Endothelial cell of umbilical vein (primary cell): ENCODE results near the gene SMURF1. TPM values are rescaled to one million over a fixed set of nuclear protein-coding genes. Genes with fewer than 3 reads are reported as not detected.

Source experiments
- BruUV-seq: library from RNA; stranded (reverse); fragments of 400-500 nt; replicated peaks from 2 replicates; lab custom pipeline; 2021; lab: Mats Ljungman, UMichigan
- CTCF ChIA-PET: fragments of 300-600, 350-600 bp; sonication (Branson Sonifier 250); formaldehyde crosslinking; loops from one replicate; lab custom pipeline; 2021; ENCODE audit warnings: antibody characterized with exemption, inconsistent platforms; lab: Charles Lee
- POLR2A ChIA-PET: fragments of 300-600, 350-600 bp; sonication (Branson Sonifier 250); formaldehyde crosslinking; loops from one replicate; lab custom pipeline; 2021; ENCODE audit warnings: antibody characterized with exemption, inconsistent platforms; lab: Charles Lee
- DNase-seq: peaks from one replicate; pipeline ENCODE4 v3.0.0-alpha.2; 2011; ENCODE audit warnings: low read depth, low spot score
- FAIRE-seq: peaks from 2 replicates; lab custom pipeline; 2011; peaks lifted over from hg19 to GRCh38; lab: Jason Lieb, UNC
- H2AFZ ChIP-seq: 2 replicates; pipeline ENCODE4 v1.6.0; 2012; ENCODE audit warnings: low read depth, low read length, control low read depth, inconsistent platforms
- H3K27ac ChIP-seq: 2 replicates; pipeline ENCODE4 v1.5.1; 2011; ENCODE audit warnings: low read depth, mild to moderate bottlenecking, control low read depth, low read length, moderate library complexity; ENCODE audit not compliant: insufficient read depth
- H3K27me3 ChIP-seq, 2 experiments: 2 replicates each; pipeline versions ENCODE4 v1.6.0 to v1.6.1; 2011; ENCODE audit warnings: low read length in 2 of 2, mixed read lengths in 1 of 2; ENCODE audit not compliant: control insufficient read depth in 2 of 2, insufficient read depth in 2 of 2
- H3K36me3 ChIP-seq, 2 experiments: 2 replicates in 1 of 2; 3 replicates in 1 of 2; pipeline ENCODE4 v1.5.1; 2011; ENCODE audit warnings: low read length in 2 of 2, mild to moderate bottlenecking in 1 of 2, moderate library complexity in 1 of 2; ENCODE audit not compliant: control insufficient read depth in 2 of 2, insufficient read depth in 2 of 2; ENCODE audit errors: extremely low read depth in 1 of 2
- H3K4me1 ChIP-seq: 3 replicates; pipeline ENCODE4 v1.5.1; 2011; ENCODE audit warnings: mild to moderate bottlenecking, low read length; ENCODE audit not compliant: control insufficient read depth, insufficient read depth; ENCODE audit errors: extremely low read depth
- H3K4me2 ChIP-seq: 2 replicates; pipeline ENCODE4 v1.6.1; 2011; ENCODE audit warnings: low read length, control low read depth, mixed read lengths; ENCODE audit not compliant: insufficient read depth
- H3K4me3 ChIP-seq, 3 experiments: fragments of 200-600 bp in 1 of 3; sonication (generic), shearing (Covaris generic) in 1 of 3; replicated peaks in 1 of 3; 2 replicates each; pipeline ENCODE4 v1.5.1; 2011 to 2016; ENCODE audit warnings: control low read depth in 3 of 3, low read length in 3 of 3, mild to moderate bottlenecking in 2 of 3, inconsistent platforms in 1 of 3, low read depth in 1 of 3, moderate library complexity in 1 of 3; ENCODE audit not compliant: insufficient read depth in 1 of 3
- H3K79me2 ChIP-seq: 2 replicates; pipeline ENCODE4 v1.6.0; 2012; ENCODE audit warnings: low read length, inconsistent platforms; ENCODE audit not compliant: control insufficient read depth, insufficient read depth
- H3K9ac ChIP-seq: replicated peaks from 2 replicates; pipeline ENCODE3; 2011; ENCODE audit warnings: low read length, control low read depth; ENCODE audit not compliant: insufficient read depth; ENCODE audit errors: extremely low read depth
- H3K9me1 ChIP-seq: replicated peaks from 3 replicates; pipeline ENCODE4 v1.6.0; 2011; ENCODE audit warnings: mild to moderate bottlenecking, low read length; ENCODE audit not compliant: control insufficient read depth, insufficient read depth; ENCODE audit errors: extremely low read depth
- H3K9me3 ChIP-seq: replicated peaks from 2 replicates; pipeline ENCODE4 v1.5.1; 2012; ENCODE audit warnings: low read length, inconsistent platforms; ENCODE audit not compliant: control insufficient read depth, insufficient read depth
- H4K20me1 ChIP-seq: replicated peaks from 2 replicates; pipeline ENCODE3; 2011; ENCODE audit warnings: mild to moderate bottlenecking, low read length; ENCODE audit not compliant: control insufficient read depth, insufficient read depth; ENCODE audit errors: extremely low read depth
- EZH2 ChIP-seq: IDR thresholded peaks from 2 replicates; pipeline ENCODE4 v1.6.1; 2012; ENCODE audit warnings: borderline replicate concordance, low read depth, mild to moderate bottlenecking, moderate library complexity, low read length, inconsistent platforms; ENCODE audit not compliant: severe bottlenecking
- FOS ChIP-seq: IDR thresholded peaks from 2 replicates; pipeline ENCODE4 v1.6.1; 2011; ENCODE audit warnings: mild to moderate bottlenecking, low read length, moderate library complexity, borderline replicate concordance; ENCODE audit not compliant: insufficient read depth
- GATA2 ChIP-seq: IDR thresholded peaks from 2 replicates; pipeline ENCODE4 v1.7.0; 2011; ENCODE audit warnings: low read depth, mild to moderate bottlenecking, moderate library complexity, mixed read lengths, low read length; ENCODE audit not compliant: insufficient read length, insufficient read depth
- JUN ChIP-seq: IDR thresholded peaks from 2 replicates; pipeline ENCODE4 v1.6.1; 2011; ENCODE audit warnings: borderline replicate concordance, low read depth; ENCODE audit not compliant: insufficient read length, insufficient read depth
- MYC ChIP-seq: IDR thresholded peaks from one replicate; pipeline ENCODE4 v1.6.1; 2011; ENCODE audit warnings: mild to moderate bottlenecking, low read depth, low read length
- POLR2A ChIP-seq: IDR thresholded peaks from 2 replicates; pipeline ENCODE4 v1.6.1; 2012; ENCODE audit warnings: low read depth, mild to moderate bottlenecking, control low read depth, low read length
- POLR2AphosphoS5 ChIP-seq: IDR thresholded peaks from 2 replicates; pipeline ENCODE4 v1.6.1; 2012; ENCODE audit warnings: low read depth, mild to moderate bottlenecking, control low read depth, low read length, moderate library complexity; ENCODE audit not compliant: insufficient read depth
- dilution Hi-C: fragments of 300-500 bp; cut with MboI; formaldehyde crosslinking; loops from one replicate; pipeline ENCODE4 v1.15.0; 2019; ENCODE audit warnings: low sequenced_read_pairs; ENCODE audit not compliant: extremely low pct_ligation_motif_present
- intact Hi-C: fragments of 100-400 bp; cut with micrococcal nuclease; formaldehyde crosslinking; loops from one replicate; pipeline ENCODE4 v1.10.0; 2022
- polyA plus RNA-seq, 4 experiments: library from polyadenylated mRNA; depleted of rRNA in 3 of 4; stranded (reverse) in 3 of 4; unstranded in 1 of 4; fragments of >200 nt; gene quantifications; 2 replicates each; pipeline versions ENCODE4 v1.2.1 to v1.2.3, GENCODE V29; 2011 to 2012; ENCODE audit warnings: missing spikeins in 1 of 4
- total RNA-seq: library from RNA; stranded (reverse); gene quantifications from 2 replicates; pipeline ENCODE4 v1.2.3, GENCODE V29; 2021
- TF ChIP-seq, protein P1 (sequence below): IDR thresholded peaks from 2 replicates; pipeline ENCODE4 v1.6.1; 2011; ENCODE audit not compliant: insufficient read depth, insufficient read length
- TF ChIP-seq, protein P2 (sequence below), 2 donors: IDR thresholded peaks; 1 replicate in 1 of 2; 2 replicates in 1 of 2; pipeline ENCODE4 v1.5.1; 2011; ENCODE audit warnings: low read length in 2 of 2, mild to moderate bottlenecking in 2 of 2, moderate library complexity in 2 of 2, control low read depth in 1 of 2, inconsistent platforms in 1 of 2, low read depth in 1 of 2; ENCODE audit not compliant: insufficient read depth in 1 of 2; ENCODE audit errors: extremely low read depth in 1 of 2

Gene SMURF1
- total and polyA plus RNA-seq, 2 donors (not counting 3 experiments of a cell fraction or from before 2014, with no cell fraction given), result 11.5 to 22.8 TPM

DNA sequence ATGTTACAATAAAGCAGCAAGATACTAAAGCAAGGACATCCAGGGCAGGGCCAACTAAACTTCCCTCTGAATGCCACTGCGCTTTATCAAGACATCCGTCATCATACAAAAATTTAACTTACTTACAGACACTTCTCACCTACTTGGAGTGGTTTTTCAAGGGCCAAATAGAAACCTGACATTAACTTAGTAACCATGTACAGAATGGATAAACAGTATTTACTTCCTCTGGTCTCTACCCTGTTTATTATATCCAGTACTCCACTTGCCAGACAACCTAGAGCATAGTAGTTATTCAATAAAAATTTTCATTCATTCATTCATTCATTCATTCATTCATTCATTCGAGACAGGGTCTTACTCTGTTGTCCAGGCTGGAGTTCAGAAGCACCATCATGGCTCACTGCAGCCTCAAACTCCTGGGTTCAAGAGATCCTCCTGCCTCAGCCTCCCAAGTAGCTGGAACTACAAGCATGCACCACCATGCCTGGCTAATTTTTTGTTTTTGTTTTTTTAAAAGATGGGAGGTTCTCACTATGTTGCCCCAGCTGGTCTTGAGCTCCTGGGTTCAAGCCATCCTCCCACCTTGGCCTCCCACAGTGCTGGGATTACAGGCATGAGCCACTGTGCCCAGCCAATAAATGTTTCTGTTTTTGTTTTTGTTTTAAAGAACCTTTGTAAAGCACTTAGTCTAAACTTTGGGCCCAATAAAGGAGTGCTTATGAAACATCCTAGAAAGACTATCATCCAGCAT lies 19.0 kb downstream of the SMURF1 start:
- H3K4me3 ChIP-seq, result no peak overlapping the region
- H3K79me2 ChIP-seq, result peaks cover 81% of the 10 kb centered on the region
- no peak overlapping the region for H2AFZ ChIP-seq
- FAIRE-seq, result no peak
- POLR2A ChIA-PET, result no interaction called here
- no peaks in the 10 kb centered on the region for H3K9me3 ChIP-seq
- H3K27ac ChIP-seq, result no peak overlapping the region
- no TSS peak for BruUV-seq
- dilution Hi-C loops (no loop called here), intact Hi-C loops (no loop called here)
- TF ChIP-seq FOS (no peak), MYC (no peak), EZH2 (no peak), GATA2 (no peak)
- TF ChIP-seq, protein P1, sequence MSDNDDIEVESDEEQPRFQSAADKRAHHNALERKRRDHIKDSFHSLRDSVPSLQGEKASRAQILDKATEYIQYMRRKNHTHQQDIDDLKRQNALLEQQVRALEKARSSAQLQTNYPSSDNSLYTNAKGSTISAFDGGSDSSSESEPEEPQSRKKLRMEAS, result no peak
- H3K36me3 ChIP-seq, result peaks cover 0 to under 1% of the 10 kb centered on the region in 2 experiments
- no peak for DNase-seq
- H3K9ac ChIP-seq, result no peak overlapping the region
- H3K27me3 ChIP-seq, result no peaks in the 10 kb centered on the region
- peaks cover 10% of the 10 kb centered on the region for H3K4me1 ChIP-seq
- no peak overlapping the region for H3K4me2 ChIP-seq
- peaks cover 3% of the 10 kb centered on the region for H4K20me1 ChIP-seq
- H3K9me1 ChIP-seq, result no peaks in the 10 kb centered on the region
- CTCF ChIA-PET, result interaction anchor here (1.9 kb wide), 1 partner anchor 11 kb away, joined by 6 read pairs; no protein-coding TSS in a partner anchor

DNA sequence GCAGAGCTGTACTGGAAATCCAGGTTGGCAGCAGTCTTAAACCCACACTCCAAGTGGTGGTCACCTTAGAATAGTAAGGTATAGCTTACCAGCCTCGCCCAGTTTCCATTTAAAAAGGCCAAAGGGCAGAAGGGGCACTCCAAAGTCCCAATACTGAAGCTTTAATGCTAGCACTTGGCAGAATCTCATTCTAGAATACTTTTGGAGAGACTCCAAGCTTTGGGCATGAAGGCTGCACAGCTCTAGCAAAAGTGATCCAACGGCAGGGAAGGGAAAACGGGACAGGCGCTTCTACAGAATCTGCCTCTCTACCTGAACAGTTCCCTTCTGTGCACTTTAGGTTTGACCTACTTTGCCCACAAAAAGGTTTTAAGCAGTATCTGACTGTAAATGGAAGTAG lies 19.7 kb downstream of the SMURF1 start:
- no peak for DNase-seq
- intact Hi-C loops, result no loop called here
- dilution Hi-C loops, result no loop called here
- Histone ChIP-seq H3K9me3 (no peaks in the 10 kb centered on the region), H3K79me2 (peaks cover 83% of the 10 kb centered on the region), H2AFZ (no peak overlapping the region), H3K4me1 (peaks cover 10% of the 10 kb centered on the region), H3K4me2 (no peak overlapping the region), H3K27ac (no peak overlapping the region), H3K9ac (no peak overlapping the region), H4K20me1 (no peaks in the 10 kb centered on the region), H3K27me3 (no peaks in the 10 kb centered on the region), H3K9me1 (no peaks in the 10 kb centered on the region), H3K4me3 (no peak overlapping the region), H3K36me3 (peaks cover 0 to 2% of the 10 kb centered on the region in 2 experiments)
- CTCF ChIA-PET, result interaction anchor here (1.2 to 1.9 kb wide), 3 partner anchors 10 to 17 kb away, joined by 3 to 6 read pairs (median 6); no protein-coding TSS in a partner anchor
- TF ChIP-seq POLR2A (no peak), EZH2 (no peak), FOS (no peak), GATA2 (no peak), JUN (no peak), POLR2AphosphoS5 (no peak), MYC (no peak)
- TF ChIP-seq, protein P1, result no peak
- TF ChIP-seq, protein P2, sequence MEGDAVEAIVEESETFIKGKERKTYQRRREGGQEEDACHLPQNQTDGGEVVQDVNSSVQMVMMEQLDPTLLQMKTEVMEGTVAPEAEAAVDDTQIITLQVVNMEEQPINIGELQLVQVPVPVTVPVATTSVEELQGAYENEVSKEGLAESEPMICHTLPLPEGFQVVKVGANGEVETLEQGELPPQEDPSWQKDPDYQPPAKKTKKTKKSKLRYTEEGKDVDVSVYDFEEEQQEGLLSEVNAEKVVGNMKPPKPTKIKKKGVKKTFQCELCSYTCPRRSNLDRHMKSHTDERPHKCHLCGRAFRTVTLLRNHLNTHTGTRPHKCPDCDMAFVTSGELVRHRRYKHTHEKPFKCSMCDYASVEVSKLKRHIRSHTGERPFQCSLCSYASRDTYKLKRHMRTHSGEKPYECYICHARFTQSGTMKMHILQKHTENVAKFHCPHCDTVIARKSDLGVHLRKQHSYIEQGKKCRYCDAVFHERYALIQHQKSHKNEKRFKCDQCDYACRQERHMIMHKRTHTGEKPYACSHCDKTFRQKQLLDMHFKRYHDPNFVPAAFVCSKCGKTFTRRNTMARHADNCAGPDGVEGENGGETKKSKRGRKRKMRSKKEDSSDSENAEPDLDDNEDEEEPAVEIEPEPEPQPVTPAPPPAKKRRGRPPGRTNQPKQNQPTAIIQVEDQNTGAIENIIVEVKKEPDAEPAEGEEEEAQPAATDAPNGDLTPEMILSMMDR (IDR thresholded peaks at IDR 0.05; ENCODE audit: extremely low read depth in 1 of 2, insufficient read depth in 1 of 2, low read depth in 1 of 2, low read length in 2 of 2), result no peak
- no peak for FAIRE-seq
- no TSS peak for BruUV-seq
- POLR2A ChIA-PET, result no interaction called here
